ENCODE data around the gene LIPT2.

GRCh38 chr11:74471037-74471436 lies 22.5 kb downstream of the LIPT2 start:
- TF ChIP-seq NFIC (IDR thresholded peaks at IDR 0.05; ENCODE audit: low read depth, low read length) (no peak), CHD4 (IDR thresholded peaks at IDR 0.05) (no peak), EZH2 (IDR thresholded peaks at IDR 0.05; ENCODE audit: borderline replicate concordance, control insufficient read depth, low read depth, low read length) (no peak), CTCF (IDR thresholded peaks at IDR 0.05 in 2 of 3, conservative IDR thresholded peaks at IDR 0.05 in 1 of 3; ENCODE audit: control insufficient read depth in 2 of 3, extremely low read depth in 1 of 3, insufficient read depth in 1 of 3, low read depth in 3 of 3, low read length in 3 of 3) (no peak), ATF2 (IDR thresholded peaks at IDR 0.05; ENCODE audit: low read length) (no peak), EGR1 (IDR thresholded peaks at IDR 0.05; ENCODE audit: borderline replicate concordance in 1 of 2, low read depth in 2 of 2, low read length in 2 of 2) (no peak), POLR2A (IDR thresholded peaks at IDR 0.05; ENCODE audit: low read depth, low read length) (no peak), NR2C2 (IDR thresholded peaks at IDR 0.05; ENCODE audit: borderline replicate concordance, control insufficient read depth, insufficient read length, low read depth) (no peak), USF2 (IDR thresholded peaks at IDR 0.05; ENCODE audit: borderline replicate concordance, low read depth, low read length) (no peak)

Measured in GM12878 (cell line).